Measurements from ENCODE around the gene DSCAM. TPM values are rescaled to one million over a fixed set of nuclear protein-coding genes. Genes with fewer than 3 reads are reported as not detected.
"Not testable (repeated sequence)": the region's sequence is repeated elsewhere in the genome, so short reads cannot be mapped to it uniquely, and the experiment has no call there.

DSCAM gene
- total RNA-seq, 1 donor from 2014 or later, result not detected

GRCh38 chr21:40187946-40188654 lies 658.9 kb downstream of the DSCAM start:
- no peak for DNase-seq (ENCODE audit: low read depth in 2 of 2)

GRCh38 chr21:40187244-40187643 lies 659.7 kb downstream of the DSCAM start:
- DNase-seq (ENCODE audit: low read depth in 2 of 2), result no peak

GRCh38 chr21:40186045-40186444 lies 660.9 kb downstream of the DSCAM start:
- no peak for DNase-seq (ENCODE audit: low read depth in 2 of 2)

- no peak for DNase-seq (ENCODE audit: low read depth in 2 of 2)
Measured at GRCh38 chr21:40185208-40185607, 661.8 kb downstream of the DSCAM start.

GRCh38 chr21:40182491-40182890 lies 664.5 kb downstream of the DSCAM start:
- not testable (repeated sequence) for DNase-seq (ENCODE audit: low read depth in 2 of 2)

GRCh38 chr21:40179166-40179565 lies 667.8 kb downstream of the DSCAM start:
- DNase-seq (ENCODE audit: low read depth in 2 of 2), result no peak

- DNase-seq (ENCODE audit: low read depth in 2 of 2), result no peak
Measured at GRCh38 chr21:40178726-40179125, 668.2 kb downstream of the DSCAM start.

- DNase-seq (ENCODE audit: low read depth in 2 of 2), result no peak
Measured at GRCh38 chr21:40177979-40178378, 669.0 kb downstream of the DSCAM start.

- DNase-seq (ENCODE audit: low read depth in 2 of 2), result no peak
Measured at GRCh38 chr21:40176724-40177123, 670.2 kb downstream of the DSCAM start.

GRCh38 chr21:40173816-40174215 lies 673.1 kb downstream of the DSCAM start:
- no peak for DNase-seq (ENCODE audit: low read depth in 2 of 2)

- DNase-seq (ENCODE audit: low read depth in 2 of 2), result no peak
Measured at GRCh38 chr21:40169971-40170370, 677.0 kb downstream of the DSCAM start.

- no peak for DNase-seq (ENCODE audit: low read depth in 2 of 2)
Measured at GRCh38 chr21:40166291-40166843, 680.6 kb downstream of the DSCAM start.

- DNase-seq (ENCODE audit: low read depth in 2 of 2), result no peak
Measured at GRCh38 chr21:40165773-40166070, 681.2 kb downstream of the DSCAM start.

- DNase-seq (ENCODE audit: low read depth in 2 of 2), result no peak
Measured at GRCh38 chr21:40164905-40165772, 681.8 kb downstream of the DSCAM start.

GRCh38 chr21:40162075-40162474 lies 684.9 kb downstream of the DSCAM start:
- no peak for DNase-seq (ENCODE audit: low read depth in 2 of 2)

- no peak for DNase-seq (ENCODE audit: low read depth in 2 of 2)
Measured at GRCh38 chr21:40160911-40161310, 686.0 kb downstream of the DSCAM start.

GRCh38 chr21:40158366-40158765 lies 688.6 kb downstream of the DSCAM start:
- no peak for DNase-seq (ENCODE audit: low read depth in 2 of 2)

- DNase-seq (ENCODE audit: low read depth in 2 of 2), result no peak
Measured at GRCh38 chr21:40155563-40155962, 691.4 kb downstream of the DSCAM start.

- DNase-seq (ENCODE audit: low read depth in 2 of 2), result no peak
Measured at GRCh38 chr21:40153351-40153750, 693.6 kb downstream of the DSCAM start.

GRCh38 chr21:40152476-40152875 lies 694.5 kb downstream of the DSCAM start:
- DNase-seq (ENCODE audit: low read depth in 2 of 2), result no peak

GRCh38 chr21:40151611-40152010 lies 695.3 kb downstream of the DSCAM start:
- no peak for DNase-seq (ENCODE audit: low read depth in 2 of 2)

GRCh38 chr21:40146216-40146837 lies 700.6 kb downstream of the DSCAM start:
- DNase-seq (ENCODE audit: low read depth in 2 of 2), result no peak
